Measurements from ENCODE around the gene ZNF716.

DNA sequence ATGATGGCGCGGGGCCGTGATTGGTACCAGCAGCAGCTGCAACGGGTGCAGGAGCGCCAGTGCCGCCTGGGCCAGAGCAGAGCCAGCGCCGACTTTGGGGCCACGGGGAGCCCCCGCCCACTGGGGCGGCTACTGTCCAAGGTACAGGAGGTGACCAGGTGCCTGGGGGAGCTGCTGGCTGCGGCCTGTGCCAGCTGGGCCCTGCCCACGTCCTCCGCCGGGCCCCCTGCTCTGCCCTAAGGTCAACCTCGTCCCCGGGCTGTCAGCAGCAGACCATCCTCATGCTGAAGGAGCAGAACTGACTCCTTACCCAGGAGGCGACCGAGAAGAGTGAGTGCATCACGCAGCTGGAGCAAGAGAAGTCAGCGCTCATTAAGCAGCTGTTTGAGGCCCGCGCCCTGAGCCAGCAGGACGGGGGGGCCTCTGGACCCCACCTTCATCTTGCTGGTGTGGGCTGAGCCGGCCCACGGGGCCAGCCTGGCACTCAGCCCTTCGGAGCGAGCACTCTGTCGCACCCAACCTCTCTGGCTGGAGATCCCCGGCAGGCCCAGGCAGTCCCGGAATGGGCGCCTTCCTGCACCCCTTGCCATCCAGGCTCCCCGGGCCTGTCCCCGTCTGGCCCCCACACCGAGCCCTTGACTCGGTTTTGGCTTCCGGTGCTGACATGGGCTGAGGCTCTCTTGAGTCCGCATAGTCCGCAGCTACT, 24.6 kb upstream of the ZNF716 start:
- no peak for TF ChIP-seq SUZ12 (IDR thresholded peaks at IDR 0.05)
- no peak for TF ChIP-seq FOXK2 (IDR thresholded peaks at IDR 0.05)
- TF ChIP-seq FOXM1 (IDR thresholded peaks at IDR 0.05; ENCODE audit: borderline replicate concordance) = no peak
- no peak for TF ChIP-seq HDGF (IDR thresholded peaks at IDR 0.05; ENCODE audit: borderline replicate concordance)
- no peak for TF ChIP-seq TARDBP (IDR thresholded peaks at IDR 0.05)
- no peak for TF ChIP-seq ZNF384 (IDR thresholded peaks at IDR 0.05)
- TF ChIP-seq L3MBTL2 (conservative IDR thresholded peaks at IDR 0.05) = no peak
- no peak for TF ChIP-seq LEF1 (IDR thresholded peaks at IDR 0.05; ENCODE audit: borderline replicate concordance)
- no peak for TF ChIP-seq SP1 (IDR thresholded peaks at IDR 0.05)
